Neuron (in vitro differentiated cells): ENCODE results near the gene NR5A2.
"Not testable (repeated sequence)": the region's sequence is repeated elsewhere in the genome, so short reads cannot be mapped to it uniquely, and the experiment has no call there.

Experiments
- H2AFZ ChIP-seq: one replicate; pipeline ENCODE4 v1.6.1; 2013; ENCODE audit warnings: low read depth, mild to moderate bottlenecking, inconsistent platforms, low read length, moderate library complexity
- H3K27me3 ChIP-seq: one replicate; pipeline ENCODE4 v1.6.1; 2013; ENCODE audit warnings: low read length; ENCODE audit not compliant: insufficient read depth
- H3K36me3 ChIP-seq: one replicate; pipeline ENCODE4 v1.6.1; 2013; ENCODE audit warnings: low read length; ENCODE audit not compliant: insufficient read depth
- H3K4me1 ChIP-seq: one replicate; pipeline ENCODE4 v1.6.1; 2013; ENCODE audit warnings: low read length; ENCODE audit not compliant: insufficient read depth
- H3K4me3 ChIP-seq: 2 replicates; pipeline ENCODE4 v1.5.1; 2013; ENCODE audit warnings: mild to moderate bottlenecking, low read length, moderate library complexity
- H3K9me3 ChIP-seq: one replicate; pipeline ENCODE4 v1.6.1; 2013; ENCODE audit warnings: low read length

Gene NR5A2

GRCh38 chr1:200174525-200175295, 147.2 kb downstream of the NR5A2 start:
- peaks cover 26% of the 10 kb centered on the region for H3K4me1 ChIP-seq
- no peaks in the 10 kb centered on the region for H3K36me3 ChIP-seq
- no peak overlapping the region for H2AFZ ChIP-seq
- H3K9me3 ChIP-seq: no peaks in the 10 kb centered on the region
- no peak overlapping the region for H3K4me3 ChIP-seq
- no peaks in the 10 kb centered on the region for H3K27me3 ChIP-seq

- peaks cover 26% of the 10 kb centered on the region for H3K4me1 ChIP-seq
- no peak overlapping the region for H3K4me3 ChIP-seq
- no peak overlapping the region for H2AFZ ChIP-seq
- H3K9me3 ChIP-seq: no peaks in the 10 kb centered on the region
- no peaks in the 10 kb centered on the region for H3K36me3 ChIP-seq
- H3K27me3 ChIP-seq: no peaks in the 10 kb centered on the region
Measured at GRCh38 chr1:200176181-200176580, 148.7 kb downstream of the NR5A2 start.

GRCh38 chr1:200176798-200177197, 149.3 kb downstream of the NR5A2 start:
- Histone ChIP-seq H3K4me1 (peaks cover 26% of the 10 kb centered on the region), H3K36me3 (no peaks in the 10 kb centered on the region), H3K4me3 (no peak overlapping the region), H2AFZ (no peak overlapping the region), H3K9me3 (no peaks in the 10 kb centered on the region), H3K27me3 (no peaks in the 10 kb centered on the region)

GRCh38 chr1:200178340-200178739, 150.8 kb downstream of the NR5A2 start:
- Histone ChIP-seq H3K4me1 (peaks cover 15% of the 10 kb centered on the region), H3K9me3 (no peaks in the 10 kb centered on the region), H3K36me3 (no peaks in the 10 kb centered on the region), H3K4me3 (no peak overlapping the region), H2AFZ (no peak overlapping the region), H3K27me3 (no peaks in the 10 kb centered on the region)

DNA sequence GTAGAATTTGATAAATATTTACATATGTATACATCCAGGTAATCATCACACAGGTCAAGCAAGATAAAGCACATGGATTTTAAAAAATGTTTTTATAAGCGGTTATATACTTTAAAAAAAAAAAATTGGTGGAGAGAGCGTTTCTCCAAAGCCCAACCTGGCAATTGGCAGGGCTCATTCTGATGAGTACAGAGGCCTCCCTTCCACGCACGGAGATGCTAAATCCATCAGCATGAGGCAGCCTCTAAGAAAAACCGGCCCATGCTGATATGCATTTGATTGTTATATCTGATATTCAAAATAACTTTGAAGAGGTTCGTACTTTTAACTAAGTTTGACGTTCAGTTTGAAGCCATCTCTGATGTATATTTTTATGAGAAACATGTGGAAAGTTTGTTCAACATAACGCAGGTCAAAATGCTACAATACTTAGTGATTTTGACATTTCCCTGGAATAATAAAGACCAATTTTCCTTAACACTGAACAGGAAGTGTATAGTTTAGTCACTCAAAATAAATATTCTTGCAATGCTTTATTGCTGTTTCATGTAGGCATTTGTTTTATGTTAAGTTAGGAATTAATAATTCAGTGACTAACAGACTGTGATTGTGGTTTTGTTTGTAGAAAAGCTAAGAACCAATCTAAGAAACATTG, 151.7 kb downstream of the NR5A2 start:
- Histone ChIP-seq H3K4me3 (no peak overlapping the region), H3K36me3 (no peaks in the 10 kb centered on the region), H3K9me3 (no peaks in the 10 kb centered on the region), H2AFZ (no peak overlapping the region), H3K27me3 (no peaks in the 10 kb centered on the region), H3K4me1 (peaks cover 12% of the 10 kb centered on the region)

GRCh38 chr1:200179781-200180160, 152.3 kb downstream of the NR5A2 start:
- no peaks in the 10 kb centered on the region for H3K27me3 ChIP-seq
- no peak overlapping the region for H3K4me3 ChIP-seq
- H3K4me1 ChIP-seq: peaks cover 12% of the 10 kb centered on the region
- no peaks in the 10 kb centered on the region for H3K9me3 ChIP-seq
- no peaks in the 10 kb centered on the region for H3K36me3 ChIP-seq
- no peak overlapping the region for H2AFZ ChIP-seq

- Histone ChIP-seq H3K4me3 (no peak overlapping the region), H3K36me3 (no peaks in the 10 kb centered on the region), H3K4me1 (peaks cover 15% of the 10 kb centered on the region), H2AFZ (no peak overlapping the region), H3K9me3 (no peaks in the 10 kb centered on the region), H3K27me3 (no peaks in the 10 kb centered on the region)
Measured at GRCh38 chr1:200180821-200181220, 153.3 kb downstream of the NR5A2 start.

DNA sequence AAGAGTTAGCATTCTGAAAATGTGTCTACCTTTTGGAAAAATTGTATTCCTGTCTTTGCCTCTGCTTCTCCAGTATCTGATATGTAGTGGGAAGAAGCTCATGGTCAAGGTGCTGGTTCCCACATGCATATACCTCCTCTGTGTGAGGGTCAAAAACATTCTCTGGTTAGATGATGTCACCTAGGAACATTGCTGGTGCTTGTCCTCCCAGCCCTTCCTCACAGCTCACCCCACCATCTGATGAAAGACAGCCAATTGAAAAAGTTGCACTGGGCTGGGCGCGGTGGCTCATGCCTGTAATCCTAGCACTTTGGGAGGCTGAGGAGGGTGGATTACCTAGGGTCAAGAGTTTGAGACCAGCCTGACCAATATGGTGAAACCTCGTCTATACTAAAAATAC, 154.4 kb downstream of the NR5A2 start:
- Histone ChIP-seq H3K27me3 (no peaks in the 10 kb centered on the region), H3K4me3 (no peak overlapping the region), H3K36me3 (no peaks in the 10 kb centered on the region), H2AFZ (no peak overlapping the region), H3K9me3 (peaks cover 1% of the 10 kb centered on the region), H3K4me1 (peaks cover 15% of the 10 kb centered on the region)

- Histone ChIP-seq H3K4me3 (no peak overlapping the region), H3K27me3 (no peaks in the 10 kb centered on the region), H3K9me3 (peaks cover 1% of the 10 kb centered on the region), H3K36me3 (no peaks in the 10 kb centered on the region), H3K4me1 (peaks cover 15% of the 10 kb centered on the region), H2AFZ (no peak overlapping the region)
Measured at GRCh38 chr1:200182701-200183100, 155.2 kb downstream of the NR5A2 start.

DNA sequence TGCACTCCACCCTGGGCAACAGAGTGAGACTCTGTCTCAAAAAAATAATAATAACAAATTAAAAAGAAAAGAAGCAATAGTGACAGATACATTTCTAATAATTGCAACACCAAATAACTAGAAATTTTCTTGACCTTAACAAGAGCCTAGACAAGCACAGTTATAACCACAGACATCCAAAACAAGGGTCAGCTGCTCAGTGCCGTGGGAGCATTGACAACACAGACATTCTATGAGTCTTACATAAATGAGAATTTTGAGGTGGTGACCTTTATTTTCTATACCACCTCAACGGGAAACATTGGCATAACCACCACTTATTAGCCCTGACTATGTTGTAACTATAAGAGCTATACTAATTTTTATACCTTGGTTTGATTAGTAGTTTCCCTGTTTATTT, 156.1 kb downstream of the NR5A2 start:
- H3K4me3 ChIP-seq: no peak overlapping the region
- peaks cover 1% of the 10 kb centered on the region for H3K9me3 ChIP-seq
- no peaks in the 10 kb centered on the region for H3K27me3 ChIP-seq
- peaks cover 15% of the 10 kb centered on the region for H3K4me1 ChIP-seq
- H3K36me3 ChIP-seq: no peaks in the 10 kb centered on the region
- no peak overlapping the region for H2AFZ ChIP-seq

- H3K4me1 ChIP-seq: peaks cover 15% of the 10 kb centered on the region
Measured at GRCh38 chr1:200184196-200184595, 156.7 kb downstream of the NR5A2 start.

GRCh38 chr1:200185191-200185590, 157.7 kb downstream of the NR5A2 start:
- H3K27me3 ChIP-seq, H3K4me3 ChIP-seq, H3K36me3 ChIP-seq, H2AFZ ChIP-seq, H3K9me3 ChIP-seq: not testable (repeated sequence)
- peaks cover 15% of the 10 kb centered on the region for H3K4me1 ChIP-seq

More at GRCh38 chr1:200184196-200184595, 156.7 kb downstream of the NR5A2 start:
- Histone ChIP-seq H3K9me3 (peaks cover 1% of the 10 kb centered on the region), H3K4me3 (no peak overlapping the region), H3K36me3 (no peaks in the 10 kb centered on the region), H3K27me3 (no peaks in the 10 kb centered on the region), H2AFZ (no peak overlapping the region)

- H3K27me3 ChIP-seq, H2AFZ ChIP-seq, H3K9me3 ChIP-seq, H3K4me3 ChIP-seq, H3K36me3 ChIP-seq: not testable (repeated sequence)
- peaks cover 15% of the 10 kb centered on the region for H3K4me1 ChIP-seq
Measured at GRCh38 chr1:200187332-200187731, 159.8 kb downstream of the NR5A2 start.
